G401.6 (cell line): ENCODE results near the gene KLF4.
"Not testable (repeated sequence)": the region's sequence is repeated elsewhere in the genome, so short reads cannot be mapped to it uniquely, and the experiment has no call there.

Experiments used
- FAIRE-seq: peaks from 2 replicates; lab custom pipeline; 2012; peaks lifted over from hg19 to GRCh38; lab: Jason Lieb, UNC

The KLF4 gene

GRCh38 chr9:107489687-107490605 is at the start of gene KLF4:
KLF4 (minus strand) TSS chr9:107489769; CDS start chr9:107489172, 597 bp downstream.
- FAIRE-seq = no peak

GRCh38 chr9:107536462-107536861 is 46.9 kb upstream of the KLF4 start:
- no peak for FAIRE-seq

GRCh38 chr9:107534510-107535078 is 45.0 kb upstream of the KLF4 start:
- FAIRE-seq = no peak

- no peak for FAIRE-seq
Measured at GRCh38 chr9:107530679-107531078, 41.1 kb upstream of the KLF4 start.

- FAIRE-seq = no peak
Measured at GRCh38 chr9:107528686-107529085, 39.1 kb upstream of the KLF4 start.

GRCh38 chr9:107523539-107523938 is 34.0 kb upstream of the KLF4 start:
- no peak for FAIRE-seq

- no peak for FAIRE-seq
Measured at GRCh38 chr9:107520186-107520585, 30.6 kb upstream of the KLF4 start.

- no peak for FAIRE-seq
Measured at GRCh38 chr9:107518037-107518807, 28.7 kb upstream of the KLF4 start.

- no peak for FAIRE-seq
Measured at GRCh38 chr9:107513464-107514100, 24.0 kb upstream of the KLF4 start.

GRCh38 chr9:107504585-107505455 is 15.3 kb upstream of the KLF4 start:
- FAIRE-seq = no peak

GRCh38 chr9:107502464-107502863 is 12.9 kb upstream of the KLF4 start:
- FAIRE-seq = no peak

GRCh38 chr9:107500421-107501200 is 11.0 kb upstream of the KLF4 start:
- not testable (repeated sequence) for FAIRE-seq

- FAIRE-seq = no peak
Measured at GRCh38 chr9:107496976-107497375, 7.4 kb upstream of the KLF4 start.

- FAIRE-seq = no peak
Measured at GRCh38 chr9:107492381-107492970, 2.9 kb upstream of the KLF4 start.

GRCh38 chr9:107491081-107492053 is 1.8 kb upstream of the KLF4 start:
- no peak for FAIRE-seq

- FAIRE-seq = not testable (repeated sequence)
Measured at GRCh38 chr9:107490606-107490970, 1.0 kb upstream of the KLF4 start.

- no peak for FAIRE-seq
Measured at GRCh38 chr9:107489144-107489673, 360 bp downstream of the KLF4 start.

GRCh38 chr9:107488375-107489143 is 1.0 kb downstream of the KLF4 start:
- FAIRE-seq = no peak
